GM12872 (cell line): ENCODE results near the gene B4GALT1.

Experiments used
- TF ChIP-seq, protein P1 (sequence below): IDR thresholded peaks from 3 replicates; pipeline ENCODE4 v1.5.1; 2011; ENCODE audit warnings: low read depth, mild to moderate bottlenecking, low read length, moderate library complexity; ENCODE audit not compliant: insufficient read depth

B4GALT1 gene

DNA sequence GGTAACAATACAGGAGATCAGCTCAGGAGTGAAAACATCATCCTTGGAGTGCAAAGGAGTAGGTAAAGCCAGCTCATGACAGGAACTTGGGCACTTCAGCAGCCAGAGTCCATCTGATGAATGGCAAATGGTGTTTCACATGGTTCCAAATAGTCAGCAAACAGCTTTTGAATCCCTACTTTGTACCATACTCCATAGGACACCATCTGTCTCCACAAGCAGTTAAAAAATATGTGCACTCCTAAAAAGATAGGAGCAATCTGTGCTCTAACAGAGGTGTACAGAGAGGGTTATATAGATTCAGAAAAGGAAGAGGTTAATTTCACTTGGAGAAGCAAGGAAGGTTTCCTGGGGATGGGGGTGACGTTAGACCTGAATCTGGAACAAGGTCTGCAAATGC lies 21.6 kb upstream of the B4GALT1 start:
- TF ChIP-seq, protein P1, sequence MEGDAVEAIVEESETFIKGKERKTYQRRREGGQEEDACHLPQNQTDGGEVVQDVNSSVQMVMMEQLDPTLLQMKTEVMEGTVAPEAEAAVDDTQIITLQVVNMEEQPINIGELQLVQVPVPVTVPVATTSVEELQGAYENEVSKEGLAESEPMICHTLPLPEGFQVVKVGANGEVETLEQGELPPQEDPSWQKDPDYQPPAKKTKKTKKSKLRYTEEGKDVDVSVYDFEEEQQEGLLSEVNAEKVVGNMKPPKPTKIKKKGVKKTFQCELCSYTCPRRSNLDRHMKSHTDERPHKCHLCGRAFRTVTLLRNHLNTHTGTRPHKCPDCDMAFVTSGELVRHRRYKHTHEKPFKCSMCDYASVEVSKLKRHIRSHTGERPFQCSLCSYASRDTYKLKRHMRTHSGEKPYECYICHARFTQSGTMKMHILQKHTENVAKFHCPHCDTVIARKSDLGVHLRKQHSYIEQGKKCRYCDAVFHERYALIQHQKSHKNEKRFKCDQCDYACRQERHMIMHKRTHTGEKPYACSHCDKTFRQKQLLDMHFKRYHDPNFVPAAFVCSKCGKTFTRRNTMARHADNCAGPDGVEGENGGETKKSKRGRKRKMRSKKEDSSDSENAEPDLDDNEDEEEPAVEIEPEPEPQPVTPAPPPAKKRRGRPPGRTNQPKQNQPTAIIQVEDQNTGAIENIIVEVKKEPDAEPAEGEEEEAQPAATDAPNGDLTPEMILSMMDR = no peak

DNA sequence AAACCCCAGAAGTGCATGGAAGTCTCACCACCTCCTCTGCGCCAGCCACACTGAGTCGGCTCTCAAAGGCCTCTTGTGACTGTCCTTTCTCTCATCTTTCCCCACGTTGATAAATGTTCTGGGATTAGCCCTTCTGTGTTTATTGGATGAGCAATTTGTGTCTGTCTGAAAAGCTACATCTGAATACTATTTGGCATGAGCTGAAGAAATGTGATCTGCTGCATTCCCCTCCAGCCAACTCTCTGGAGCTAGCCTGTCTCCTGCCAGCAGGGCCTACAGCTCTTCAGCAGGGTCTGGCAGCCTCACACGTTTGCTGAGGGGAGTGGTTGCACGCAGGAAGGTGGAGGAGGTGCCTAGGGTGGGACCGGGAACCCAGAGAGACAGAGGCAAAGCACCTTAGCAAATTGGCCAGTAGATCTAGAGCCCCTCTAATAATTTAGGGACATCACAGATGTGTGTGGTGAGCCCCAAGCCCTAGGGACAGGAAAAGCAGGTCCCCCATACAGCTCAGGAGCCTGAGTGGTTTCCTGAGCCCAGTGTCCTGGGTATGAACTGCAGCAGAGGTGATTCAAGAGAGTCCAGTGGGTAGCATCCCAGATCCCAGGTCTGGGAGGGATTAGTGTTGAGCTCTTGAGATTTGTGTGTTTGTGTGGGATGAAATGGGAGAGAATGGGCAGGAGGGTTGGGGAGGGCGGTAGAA lies 20.5 kb upstream of the B4GALT1 start:
- TF ChIP-seq, protein P1 = no peak

DNA sequence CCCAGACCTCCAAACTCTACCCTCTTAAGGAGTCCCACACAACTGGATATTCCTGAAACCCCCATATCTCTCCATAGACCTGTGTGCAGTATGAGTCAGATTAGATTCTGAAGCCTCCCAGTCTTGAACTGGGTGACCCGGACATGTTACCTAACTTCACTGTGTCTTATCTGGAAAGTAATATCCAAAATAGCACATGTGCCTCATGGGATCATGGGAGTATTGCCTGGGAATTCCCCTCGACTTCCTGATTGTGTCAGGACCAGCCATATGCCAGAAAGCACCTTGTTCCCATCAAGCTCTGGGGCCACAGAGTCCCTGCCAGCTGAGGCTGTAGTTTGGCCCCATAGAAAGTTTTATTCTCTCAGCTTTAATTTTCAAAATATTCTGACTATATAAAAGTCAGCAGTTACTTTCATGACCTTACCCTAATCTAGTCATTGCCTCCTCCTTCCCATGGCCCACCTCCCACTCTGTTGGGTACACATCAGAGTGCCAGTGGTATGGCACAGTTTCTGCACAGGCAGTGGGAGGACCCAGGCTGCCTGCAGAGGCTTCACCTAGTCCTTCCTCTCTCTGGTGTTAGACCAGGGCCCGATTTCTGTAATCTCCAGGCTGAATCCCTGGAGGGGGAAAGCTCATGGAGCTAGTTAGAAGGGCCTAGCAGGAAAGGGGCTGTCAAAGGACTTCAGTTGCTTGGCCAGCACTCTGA lies 19.5 kb upstream of the B4GALT1 start:
- TF ChIP-seq, protein P1 = no peak

DNA sequence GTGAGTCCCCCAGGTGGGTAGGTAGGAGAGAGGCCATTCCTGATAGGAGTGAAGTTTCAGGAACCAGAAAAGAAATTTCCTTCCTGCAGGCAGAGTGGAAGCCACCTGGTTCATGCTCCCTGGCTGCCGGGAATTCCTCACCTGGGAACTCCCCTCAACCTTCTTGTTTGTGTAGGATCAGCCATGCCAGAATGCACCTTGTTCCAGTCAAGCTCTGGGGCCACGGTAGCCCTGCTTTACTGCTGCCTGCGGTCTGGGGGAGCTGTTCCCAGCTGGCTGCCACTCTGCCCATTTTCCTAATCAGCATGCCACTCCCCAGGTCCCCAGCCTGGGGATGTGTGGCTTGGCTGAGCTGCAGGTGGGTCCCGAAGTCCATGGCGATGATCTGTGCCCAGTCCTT lies 18.7 kb upstream of the B4GALT1 start:
- TF ChIP-seq, protein P1 = no peak

DNA sequence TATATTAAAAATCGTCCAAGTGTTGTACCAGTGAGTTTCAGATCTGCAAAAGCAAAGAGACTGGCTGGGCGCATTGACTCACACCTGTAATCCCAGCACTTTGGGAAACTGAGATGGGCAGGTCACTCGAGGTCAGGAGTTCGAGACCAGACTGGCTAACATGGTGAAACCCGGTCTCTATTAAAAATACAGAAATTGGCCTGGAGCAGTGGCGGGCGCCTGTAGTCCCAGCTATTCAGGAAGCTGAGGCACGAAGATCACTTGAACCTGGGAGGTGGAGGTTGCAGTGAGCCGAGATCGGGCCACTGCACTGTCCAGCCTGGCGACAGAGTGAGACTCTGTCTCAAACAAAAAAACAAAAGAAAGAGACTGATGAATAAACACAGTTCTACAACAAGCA lies 18.3 kb upstream of the B4GALT1 start:
- TF ChIP-seq, protein P1 = no peak

DNA sequence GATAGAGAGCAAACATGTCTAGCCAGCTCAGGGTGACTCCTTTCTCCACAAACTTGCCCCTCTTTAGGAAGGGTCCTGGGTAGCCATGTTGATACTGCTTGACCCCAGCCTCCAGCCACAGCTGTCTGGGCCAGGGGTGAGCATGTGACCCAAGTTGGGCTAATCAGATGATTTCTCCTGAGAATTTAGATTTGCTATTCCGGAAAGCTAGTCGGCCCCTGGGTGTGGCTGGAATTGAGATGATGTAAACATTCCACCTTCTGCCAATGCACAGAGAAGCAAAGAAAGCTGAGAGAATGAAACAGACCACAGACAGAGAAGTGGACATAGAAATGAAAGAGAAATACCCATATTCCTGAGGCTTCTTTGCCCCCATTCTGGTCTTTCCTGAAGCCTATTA lies 17.8 kb upstream of the B4GALT1 start:
- TF ChIP-seq, protein P1 = no peak

DNA sequence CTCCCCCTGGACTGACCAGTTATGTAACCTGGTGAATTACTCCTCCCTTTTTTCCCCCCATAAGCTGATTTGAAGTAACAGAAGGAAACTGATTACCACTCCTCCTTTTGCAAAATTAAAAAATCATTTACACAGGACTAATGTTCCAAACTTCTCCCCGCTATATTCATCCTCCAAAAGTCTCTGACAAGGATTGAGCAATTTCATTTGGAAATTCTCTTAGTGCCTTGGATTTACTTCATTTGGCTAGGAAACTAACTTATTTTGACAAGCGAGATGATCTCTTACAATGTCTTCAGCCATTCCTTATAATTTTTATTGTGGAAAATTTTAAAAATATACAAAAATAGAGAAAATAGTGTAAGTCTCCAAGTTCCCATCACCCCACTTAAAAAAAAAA lies 15.4 kb upstream of the B4GALT1 start:
- TF ChIP-seq, protein P1 = no peak
